ENCODE measurements around the gene CT83. TPM values are rescaled to one million over a fixed set of nuclear protein-coding genes. Genes with fewer than 3 reads are reported as not detected.

Gene CT83
- not detected in 2 replicates for total RNA-seq

GRCh38 chrX:116462822-116463221 lies at the start of gene CT83:
Gene CT83, minus strand, starts transcription at chrX:116462976. Its CDS starts 120 bp downstream, at chrX:116462856.

GRCh38 chrX:116436358-116436816 lies 26.4 kb downstream of the CT83 start, which contains the start of gene SLC6A14:
Gene SLC6A14, plus strand, starts transcription at chrX:116436606. Its CDS starts 104 bp downstream, at chrX:116436710.

Other genes with a start within 250 kb of the CT83 start
- 9.5 and 19.8 TPM in 2 replicates for gene SLC6A14, start 26.4 kb downstream of the CT83 start, total RNA-seq

Measured in nasal cavity respiratory epithelium epithelial cell of viscerocranial mucosa (primary cell).